GM12892 (cell line): ENCODE data around the gene KIF1B.

Experiments used
- POLR2A ChIP-seq: IDR thresholded peaks from 2 replicates; pipeline ENCODE4 v1.6.1; 2011; ENCODE audit warnings: low read depth, low read length, control low read depth
- POLR2AphosphoS5 ChIP-seq: IDR thresholded peaks from 2 replicates; pipeline ENCODE4 v1.6.1; 2011; ENCODE audit warnings: low read depth, low read length, control low read depth
- TAF1 ChIP-seq: IDR thresholded peaks from 2 replicates; pipeline ENCODE4 v1.6.1; 2011; ENCODE audit warnings: low read depth, mild to moderate bottlenecking, control low read depth, low read length, borderline replicate concordance

GRCh38 chr1:10171995-10172669, 38.2 kb upstream of the KIF1B start:
- TF ChIP-seq POLR2AphosphoS5 (no peak), POLR2A (no peak), TAF1 (no peak)
